Measurements from ENCODE around the gene KLHDC7B.

KLHDC7B gene

DNA sequence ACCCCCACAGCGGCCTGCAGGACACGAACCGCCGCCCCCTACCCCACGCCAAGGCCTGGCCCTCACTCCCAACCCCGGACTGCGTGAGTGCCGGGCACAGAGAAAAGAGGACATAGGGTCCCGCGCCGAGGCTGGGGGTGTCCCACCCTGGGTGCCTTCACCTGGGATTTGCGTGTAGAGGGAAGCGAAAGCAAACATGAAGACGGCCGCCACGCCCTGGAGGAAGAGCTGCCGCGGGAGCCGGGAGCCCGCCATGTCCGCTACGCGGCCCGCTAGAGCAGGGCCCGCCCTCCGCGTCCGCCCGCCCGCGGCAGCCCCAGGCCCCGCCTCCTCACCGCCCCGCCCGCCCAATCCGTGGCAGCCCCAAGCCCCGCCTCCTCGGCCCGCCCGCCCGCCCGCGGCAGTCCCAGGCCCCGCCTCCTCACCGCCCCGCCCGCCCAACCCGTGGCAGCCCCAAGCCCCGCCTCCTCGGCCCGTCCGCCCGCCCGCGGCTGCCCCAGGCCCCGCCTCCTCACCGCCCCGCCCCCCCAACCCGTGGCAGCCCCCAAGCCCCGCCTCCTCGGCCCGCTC is 38.2 kb upstream of the KLHDC7B start, which contains the start of gene LMF2:
Gene LMF2, minus strand, starts transcription at position 282 of the 570 bp plus-strand sequence. Its CDS starts 27 bp downstream, at position 255.
- no peak for DNase-seq (ENCODE audit: extremely low read depth, low read depth)
- TF ChIP-seq, protein P1, sequence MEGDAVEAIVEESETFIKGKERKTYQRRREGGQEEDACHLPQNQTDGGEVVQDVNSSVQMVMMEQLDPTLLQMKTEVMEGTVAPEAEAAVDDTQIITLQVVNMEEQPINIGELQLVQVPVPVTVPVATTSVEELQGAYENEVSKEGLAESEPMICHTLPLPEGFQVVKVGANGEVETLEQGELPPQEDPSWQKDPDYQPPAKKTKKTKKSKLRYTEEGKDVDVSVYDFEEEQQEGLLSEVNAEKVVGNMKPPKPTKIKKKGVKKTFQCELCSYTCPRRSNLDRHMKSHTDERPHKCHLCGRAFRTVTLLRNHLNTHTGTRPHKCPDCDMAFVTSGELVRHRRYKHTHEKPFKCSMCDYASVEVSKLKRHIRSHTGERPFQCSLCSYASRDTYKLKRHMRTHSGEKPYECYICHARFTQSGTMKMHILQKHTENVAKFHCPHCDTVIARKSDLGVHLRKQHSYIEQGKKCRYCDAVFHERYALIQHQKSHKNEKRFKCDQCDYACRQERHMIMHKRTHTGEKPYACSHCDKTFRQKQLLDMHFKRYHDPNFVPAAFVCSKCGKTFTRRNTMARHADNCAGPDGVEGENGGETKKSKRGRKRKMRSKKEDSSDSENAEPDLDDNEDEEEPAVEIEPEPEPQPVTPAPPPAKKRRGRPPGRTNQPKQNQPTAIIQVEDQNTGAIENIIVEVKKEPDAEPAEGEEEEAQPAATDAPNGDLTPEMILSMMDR (IDR thresholded peaks at IDR 0.05; ENCODE audit: low read depth, low read length, missing control alignments) = no peak
- H3K4me3 ChIP-seq (replicated peaks; ENCODE audit: low read depth, low read length) = peak within 1 kb of the TSS; percentile 87

DNA sequence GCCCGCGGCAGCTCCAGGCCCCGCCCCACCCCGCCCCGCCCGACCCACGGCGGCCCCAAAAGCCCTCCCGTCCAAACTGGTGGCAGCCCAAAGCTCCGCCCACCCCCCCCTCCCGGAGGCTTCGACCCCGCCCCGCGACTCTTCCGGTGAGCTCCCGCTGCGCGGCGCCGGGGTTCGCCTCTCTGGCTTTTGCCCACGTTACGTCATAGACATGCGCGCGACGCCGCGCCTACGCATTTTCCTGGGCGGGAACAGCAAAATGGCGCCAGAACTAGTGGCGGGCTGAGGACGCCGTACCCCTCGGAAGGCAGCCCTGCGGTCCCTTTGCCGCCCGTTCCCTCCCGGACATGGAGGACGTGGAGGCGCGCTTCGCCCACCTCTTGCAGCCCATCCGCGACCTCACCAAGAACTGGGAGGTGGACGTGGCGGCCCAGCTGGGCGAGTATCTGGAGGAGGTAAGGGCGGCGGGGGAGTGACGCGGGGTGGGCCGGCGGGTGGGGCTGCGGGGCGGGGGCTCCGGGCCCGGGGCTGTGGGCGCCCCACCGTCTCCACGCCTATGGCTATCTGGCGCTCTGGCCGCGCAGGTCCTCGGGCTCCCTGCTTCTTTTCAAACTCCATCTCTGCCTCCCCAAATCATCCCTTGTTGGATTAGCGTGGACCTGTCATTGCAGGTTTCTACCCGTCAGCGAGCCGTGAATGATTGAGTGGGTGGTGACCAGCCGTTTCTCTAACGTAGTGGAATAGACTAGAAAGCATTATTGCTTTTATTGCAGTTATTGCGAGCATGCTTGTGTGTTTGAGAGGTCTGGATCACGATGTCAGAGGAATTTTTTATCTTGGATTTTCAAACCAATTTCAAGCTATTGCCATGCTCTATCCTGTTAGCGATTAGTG is 37.5 kb upstream of the KLHDC7B start, which contains the start of gene NCAPH2:
Gene NCAPH2, plus strand, starts transcription at position 234 of the 894 bp plus-strand sequence. Its CDS starts 114 bp downstream, at position 348.
- DNase-seq (ENCODE audit: extremely low read depth, low read depth) = peak; percentile 91
- TF ChIP-seq, protein P1 (IDR thresholded peaks at IDR 0.05; ENCODE audit: low read depth, low read length, missing control alignments) = no peak
- peak within 1 kb of the TSS; percentile 87 for H3K4me3 ChIP-seq (replicated peaks; ENCODE audit: low read depth, low read length)

DNA sequence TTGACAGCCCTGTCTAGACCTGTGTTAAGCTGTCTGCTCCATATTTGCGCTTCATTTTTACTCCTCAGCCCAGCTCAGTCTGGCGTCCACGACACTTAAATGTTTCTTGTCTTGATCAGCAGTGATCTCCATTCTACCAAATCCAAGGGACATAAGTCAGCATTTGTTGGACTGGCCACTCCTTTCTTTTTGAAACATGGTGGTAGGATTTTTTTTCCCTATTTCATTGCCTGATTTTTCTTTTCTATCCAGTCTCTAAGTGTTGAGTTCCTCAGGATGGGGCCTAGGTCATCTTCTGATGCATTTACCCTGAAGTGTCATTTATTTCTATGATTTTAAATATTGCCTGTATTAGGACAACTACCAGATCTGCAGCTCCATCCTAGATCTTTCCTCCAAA is 36.8 kb upstream of the KLHDC7B start:
- H3K4me3 ChIP-seq (replicated peaks; ENCODE audit: low read depth, low read length) = peak overlapping the region; percentile 64
- DNase-seq (ENCODE audit: extremely low read depth, low read depth) = no peak
- TF ChIP-seq, protein P1 (IDR thresholded peaks at IDR 0.05; ENCODE audit: low read depth, low read length, missing control alignments) = no peak

DNA sequence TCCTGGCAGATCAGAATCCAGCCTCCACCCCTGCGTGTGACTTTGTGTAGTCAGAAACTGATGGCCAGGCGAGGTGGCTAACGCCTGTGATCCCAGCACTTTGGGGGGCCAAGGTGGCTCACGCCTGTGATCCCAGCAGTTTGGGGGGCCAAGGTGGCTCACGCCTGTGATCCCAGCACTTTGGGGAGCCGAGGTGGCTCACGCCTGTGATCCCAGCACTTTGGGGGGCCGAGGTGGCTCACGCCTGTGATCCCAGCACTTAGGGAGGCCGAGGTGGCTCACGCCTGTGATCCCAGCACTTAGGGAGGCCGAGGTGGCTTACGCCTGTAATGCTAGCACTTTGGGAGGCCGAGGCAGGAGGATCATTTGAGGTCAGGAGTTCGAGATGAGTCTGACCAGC is 32.5 kb upstream of the KLHDC7B start:
- DNase-seq (ENCODE audit: extremely low read depth, low read depth) = no peak
- no peak overlapping the region for H3K4me3 ChIP-seq (replicated peaks; ENCODE audit: low read depth, low read length)
- TF ChIP-seq, protein P1 (IDR thresholded peaks at IDR 0.05; ENCODE audit: low read depth, low read length, missing control alignments) = no peak

DNA sequence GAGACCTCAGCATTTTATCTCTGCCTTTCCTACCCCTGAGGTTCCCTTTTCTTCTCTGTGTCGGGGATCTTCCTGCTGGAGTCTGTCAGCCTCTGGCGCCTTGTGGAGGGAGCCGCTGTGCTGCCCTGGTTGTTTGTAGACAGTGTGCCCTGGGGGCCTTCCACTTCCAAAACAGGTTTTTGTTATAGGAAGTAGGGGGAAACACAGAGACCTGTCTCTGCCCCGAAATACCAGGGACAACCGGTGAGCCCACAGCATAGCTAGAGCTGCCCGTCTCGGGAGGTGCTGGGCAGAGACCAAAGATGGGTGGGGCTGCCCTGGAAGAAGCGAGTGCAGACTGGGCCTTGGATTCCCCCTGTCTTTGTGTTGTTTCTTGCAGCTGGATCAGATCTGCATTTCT is 29.6 kb upstream of the KLHDC7B start:
- no peak for DNase-seq (ENCODE audit: extremely low read depth, low read depth)
- TF ChIP-seq, protein P1 (IDR thresholded peaks at IDR 0.05; ENCODE audit: low read depth, low read length, missing control alignments) = no peak
- H3K4me3 ChIP-seq (replicated peaks; ENCODE audit: low read depth, low read length) = no peak overlapping the region

DNA sequence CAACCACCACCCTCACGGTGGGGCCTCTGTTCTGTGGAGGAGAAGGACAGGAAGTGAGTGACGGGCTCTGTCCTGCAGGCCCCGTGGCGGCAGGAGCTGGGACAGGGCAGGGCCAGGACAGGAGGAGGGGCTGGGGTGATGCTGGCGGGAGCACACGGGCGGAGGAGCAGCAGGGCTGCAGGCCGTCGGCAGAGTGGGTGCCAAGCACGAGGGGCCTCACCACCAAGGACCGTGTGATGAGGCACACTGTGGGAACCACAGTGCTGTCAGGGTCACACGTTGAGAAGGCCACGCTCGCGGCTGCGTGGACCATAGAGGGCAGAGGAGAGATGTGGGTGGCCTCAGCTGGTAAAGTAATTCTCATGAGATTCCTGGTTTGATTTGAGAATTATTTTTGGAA is 28.8 kb upstream of the KLHDC7B start:
- TF ChIP-seq, protein P1 (IDR thresholded peaks at IDR 0.05; ENCODE audit: low read depth, low read length, missing control alignments) = no peak
- H3K4me3 ChIP-seq (replicated peaks; ENCODE audit: low read depth, low read length) = no peak overlapping the region
- no peak for DNase-seq (ENCODE audit: extremely low read depth, low read depth)
